ENCODE results near the gene MOCS1.

The MOCS1 gene

DNA sequence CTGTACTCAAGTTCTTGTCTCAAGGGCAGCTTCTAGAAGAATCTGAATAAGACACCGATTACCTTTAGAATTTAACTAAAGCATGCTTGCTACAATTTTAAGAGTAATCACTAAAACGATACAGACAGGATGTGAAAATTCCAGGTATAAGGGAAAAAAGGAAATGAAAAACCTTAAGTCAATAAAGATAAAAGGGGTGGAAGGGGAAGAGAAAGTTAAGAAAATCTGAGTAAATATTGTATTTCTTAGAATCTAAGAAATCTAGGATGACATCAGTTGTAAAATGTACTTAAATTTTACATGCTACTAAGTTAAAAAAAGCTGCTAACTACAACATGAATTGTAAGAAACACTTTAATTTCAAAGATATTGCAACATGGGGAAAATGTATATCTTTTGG, 30.3 kb upstream of the MOCS1 start:
- Histone ChIP-seq H3K4me3 (ENCODE audit: low read depth in 1 of 2, low read length in 1 of 2) (no peak overlapping the region), H3K9me3 (no peaks in the 10 kb centered on the region), H3K27me3 (peaks cover 30% of the 10 kb centered on the region), H3K4me1 (ENCODE audit: control insufficient read depth in 1 of 2, insufficient read depth in 1 of 2, low read depth in 1 of 2, low read length in 1 of 2) (no peaks in the 10 kb centered on the region), H3K36me3 (no peaks in the 10 kb centered on the region), H3K27ac (no peak overlapping the region)
- TF ChIP-seq, protein P1, sequence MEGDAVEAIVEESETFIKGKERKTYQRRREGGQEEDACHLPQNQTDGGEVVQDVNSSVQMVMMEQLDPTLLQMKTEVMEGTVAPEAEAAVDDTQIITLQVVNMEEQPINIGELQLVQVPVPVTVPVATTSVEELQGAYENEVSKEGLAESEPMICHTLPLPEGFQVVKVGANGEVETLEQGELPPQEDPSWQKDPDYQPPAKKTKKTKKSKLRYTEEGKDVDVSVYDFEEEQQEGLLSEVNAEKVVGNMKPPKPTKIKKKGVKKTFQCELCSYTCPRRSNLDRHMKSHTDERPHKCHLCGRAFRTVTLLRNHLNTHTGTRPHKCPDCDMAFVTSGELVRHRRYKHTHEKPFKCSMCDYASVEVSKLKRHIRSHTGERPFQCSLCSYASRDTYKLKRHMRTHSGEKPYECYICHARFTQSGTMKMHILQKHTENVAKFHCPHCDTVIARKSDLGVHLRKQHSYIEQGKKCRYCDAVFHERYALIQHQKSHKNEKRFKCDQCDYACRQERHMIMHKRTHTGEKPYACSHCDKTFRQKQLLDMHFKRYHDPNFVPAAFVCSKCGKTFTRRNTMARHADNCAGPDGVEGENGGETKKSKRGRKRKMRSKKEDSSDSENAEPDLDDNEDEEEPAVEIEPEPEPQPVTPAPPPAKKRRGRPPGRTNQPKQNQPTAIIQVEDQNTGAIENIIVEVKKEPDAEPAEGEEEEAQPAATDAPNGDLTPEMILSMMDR (IDR thresholded peaks at IDR 0.05) = no peak

DNA sequence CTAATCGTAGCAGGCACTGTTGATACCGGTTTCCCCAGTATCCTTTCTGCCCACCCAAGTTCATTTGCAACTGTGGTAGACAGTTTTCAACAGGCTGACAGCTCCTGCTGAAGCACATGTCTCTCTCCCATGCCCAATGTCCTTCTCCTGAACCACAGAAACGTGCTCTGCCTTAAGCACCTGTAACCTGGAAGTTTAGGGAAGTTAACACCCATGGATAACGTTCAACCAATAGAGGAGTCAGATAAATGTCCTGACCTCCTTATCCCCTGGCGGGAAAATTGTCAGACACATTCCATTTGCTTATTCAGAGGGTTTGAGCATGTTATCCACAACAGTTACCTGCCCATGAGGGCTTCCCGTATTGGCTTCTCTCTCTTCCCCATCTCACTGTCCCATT, 29.8 kb upstream of the MOCS1 start:
- TF ChIP-seq, protein P1 (IDR thresholded peaks at IDR 0.05) = no peak
- H3K9me3 ChIP-seq = no peaks in the 10 kb centered on the region
- H3K4me3 ChIP-seq (ENCODE audit: low read depth in 1 of 2, low read length in 1 of 2) = no peak overlapping the region
- no peak overlapping the region for H3K27ac ChIP-seq
- H3K36me3 ChIP-seq = no peaks in the 10 kb centered on the region
- no peaks in the 10 kb centered on the region for H3K4me1 ChIP-seq (ENCODE audit: control insufficient read depth in 1 of 2, insufficient read depth in 1 of 2, low read depth in 1 of 2, low read length in 1 of 2)
- H3K27me3 ChIP-seq = peaks cover 30% of the 10 kb centered on the region

DNA sequence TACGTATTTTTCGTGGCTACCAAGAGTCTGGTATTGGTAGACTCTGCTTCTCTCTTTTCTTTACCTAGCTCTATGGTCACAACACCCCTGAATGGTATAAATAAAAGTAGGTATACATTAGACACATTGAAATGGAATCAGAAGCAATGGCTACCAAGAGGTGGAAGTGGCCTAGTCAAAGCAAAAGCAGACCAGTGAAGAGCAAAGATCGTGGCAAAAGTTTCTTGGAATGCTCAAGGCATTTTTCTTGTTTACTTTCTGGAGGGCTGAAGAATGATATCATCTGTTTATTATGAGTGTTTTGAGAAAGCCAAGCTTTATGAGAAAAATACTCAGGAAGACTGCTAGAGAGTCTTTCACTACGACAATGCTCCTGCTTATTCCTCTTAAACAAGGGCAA, 28.6 kb upstream of the MOCS1 start:
- no peaks in the 10 kb centered on the region for H3K9me3 ChIP-seq
- H3K27me3 ChIP-seq = peaks cover 30% of the 10 kb centered on the region
- H3K4me1 ChIP-seq (ENCODE audit: control insufficient read depth in 1 of 2, insufficient read depth in 1 of 2, low read depth in 1 of 2, low read length in 1 of 2) = no peaks in the 10 kb centered on the region
- TF ChIP-seq, protein P1 (IDR thresholded peaks at IDR 0.05) = no peak
- no peak overlapping the region for H3K4me3 ChIP-seq (ENCODE audit: low read depth in 1 of 2, low read length in 1 of 2)
- H3K27ac ChIP-seq = no peak overlapping the region
- H3K36me3 ChIP-seq = no peaks in the 10 kb centered on the region

DNA sequence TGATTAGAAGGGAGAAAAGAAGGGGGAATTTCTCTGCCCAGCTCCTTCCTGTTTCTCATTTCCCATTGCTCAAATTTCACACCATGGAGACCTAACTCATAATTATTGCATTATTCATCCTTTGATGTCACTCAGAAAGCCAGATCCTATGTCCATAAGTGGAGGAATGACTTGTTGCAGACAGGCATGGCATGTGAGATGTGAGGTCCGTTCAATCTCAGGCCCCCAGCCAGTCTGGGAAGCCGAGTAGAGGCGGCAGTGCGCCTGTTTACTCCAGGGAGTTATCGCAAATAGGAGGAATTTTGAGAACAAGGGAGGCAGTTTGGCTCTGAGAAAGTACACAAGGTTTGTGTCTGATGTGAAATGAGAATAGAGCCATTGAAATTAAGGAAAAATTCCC, 26.9 kb upstream of the MOCS1 start:
- no peaks in the 10 kb centered on the region for H3K36me3 ChIP-seq
- TF ChIP-seq, protein P1 (IDR thresholded peaks at IDR 0.05) = no peak

DNA sequence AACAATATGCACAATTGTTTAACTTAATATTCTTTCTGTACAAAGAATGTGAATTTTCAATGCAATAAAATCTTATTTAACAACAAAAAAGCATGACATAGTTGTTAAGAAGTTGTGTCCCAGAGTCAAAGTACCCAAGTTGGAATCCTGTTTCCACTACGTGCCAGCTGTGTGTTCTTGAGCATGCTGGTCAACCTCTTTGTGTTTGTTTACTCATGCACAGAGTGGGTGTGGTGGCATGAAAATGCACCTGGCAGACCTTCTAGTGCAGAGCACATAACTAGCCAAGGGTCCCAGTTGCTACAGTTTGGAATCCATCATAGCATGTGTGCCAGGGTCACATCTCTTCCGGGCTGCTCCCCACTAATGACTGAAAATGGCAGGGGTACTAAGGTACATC, 24.7 kb upstream of the MOCS1 start:
- TF ChIP-seq, protein P1 (IDR thresholded peaks at IDR 0.05) = no peak
- Histone ChIP-seq H3K4me3 (ENCODE audit: low read depth in 1 of 2, low read length in 1 of 2) (no peak overlapping the region), H3K4me1 (ENCODE audit: control insufficient read depth in 1 of 2, insufficient read depth in 1 of 2, low read depth in 1 of 2, low read length in 1 of 2) (no peaks in the 10 kb centered on the region), H3K27me3 (peaks cover 18% of the 10 kb centered on the region), H3K36me3 (no peaks in the 10 kb centered on the region), H3K9me3 (no peaks in the 10 kb centered on the region), H3K27ac (no peak overlapping the region)

More for the DNA sequence above, 26.9 kb upstream of the MOCS1 start:
- H3K9me3 ChIP-seq = no peaks in the 10 kb centered on the region
- H3K27ac ChIP-seq = no peak overlapping the region
- H3K4me1 ChIP-seq (ENCODE audit: control insufficient read depth in 1 of 2, insufficient read depth in 1 of 2, low read depth in 1 of 2, low read length in 1 of 2) = no peaks in the 10 kb centered on the region
- H3K4me3 ChIP-seq (ENCODE audit: low read depth in 1 of 2, low read length in 1 of 2) = no peak overlapping the region
- peaks cover 30% of the 10 kb centered on the region for H3K27me3 ChIP-seq

DNA sequence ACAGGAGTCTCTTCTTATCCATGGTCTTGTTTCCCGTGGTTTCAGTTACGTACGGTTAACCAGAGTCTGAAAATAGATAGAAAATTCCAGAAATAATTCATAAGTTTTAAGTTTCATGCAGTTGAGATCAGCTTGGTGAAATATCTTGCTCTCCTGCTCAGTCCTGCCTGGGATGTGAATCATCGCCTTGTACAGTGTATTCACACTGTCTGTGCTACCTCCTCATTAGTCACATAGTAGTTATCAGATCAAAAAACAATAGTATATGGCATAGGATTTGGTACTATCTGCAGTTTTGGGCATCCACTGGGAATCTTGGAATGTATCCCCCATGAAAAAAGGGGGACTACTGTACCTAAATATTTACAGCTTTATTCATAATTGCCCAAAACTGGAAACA, 22.7 kb upstream of the MOCS1 start:
- TF ChIP-seq, protein P1 (IDR thresholded peaks at IDR 0.05) = no peak
- Histone ChIP-seq H3K4me3 (ENCODE audit: low read depth in 1 of 2, low read length in 1 of 2) (no peak overlapping the region), H3K9me3 (no peaks in the 10 kb centered on the region), H3K27me3 (peaks cover under 1% of the 10 kb centered on the region), H3K36me3 (no peaks in the 10 kb centered on the region), H3K27ac (no peak overlapping the region), H3K4me1 (ENCODE audit: control insufficient read depth in 1 of 2, insufficient read depth in 1 of 2, low read depth in 1 of 2, low read length in 1 of 2) (no peaks in the 10 kb centered on the region)

Data from neutrophil (primary cell).